ENCODE data around the gene USP30. TPM values are rescaled to one million over a fixed set of nuclear protein-coding genes. Genes with fewer than 3 reads are reported as not detected.

USP30 gene
- total and polyA plus RNA-seq, 10 of the 15 experiments (the other 5 are each of a cell fraction or from before 2014, with no cell fraction given) = 2.1 to 16.2 (median 6.4) TPM

DNA sequence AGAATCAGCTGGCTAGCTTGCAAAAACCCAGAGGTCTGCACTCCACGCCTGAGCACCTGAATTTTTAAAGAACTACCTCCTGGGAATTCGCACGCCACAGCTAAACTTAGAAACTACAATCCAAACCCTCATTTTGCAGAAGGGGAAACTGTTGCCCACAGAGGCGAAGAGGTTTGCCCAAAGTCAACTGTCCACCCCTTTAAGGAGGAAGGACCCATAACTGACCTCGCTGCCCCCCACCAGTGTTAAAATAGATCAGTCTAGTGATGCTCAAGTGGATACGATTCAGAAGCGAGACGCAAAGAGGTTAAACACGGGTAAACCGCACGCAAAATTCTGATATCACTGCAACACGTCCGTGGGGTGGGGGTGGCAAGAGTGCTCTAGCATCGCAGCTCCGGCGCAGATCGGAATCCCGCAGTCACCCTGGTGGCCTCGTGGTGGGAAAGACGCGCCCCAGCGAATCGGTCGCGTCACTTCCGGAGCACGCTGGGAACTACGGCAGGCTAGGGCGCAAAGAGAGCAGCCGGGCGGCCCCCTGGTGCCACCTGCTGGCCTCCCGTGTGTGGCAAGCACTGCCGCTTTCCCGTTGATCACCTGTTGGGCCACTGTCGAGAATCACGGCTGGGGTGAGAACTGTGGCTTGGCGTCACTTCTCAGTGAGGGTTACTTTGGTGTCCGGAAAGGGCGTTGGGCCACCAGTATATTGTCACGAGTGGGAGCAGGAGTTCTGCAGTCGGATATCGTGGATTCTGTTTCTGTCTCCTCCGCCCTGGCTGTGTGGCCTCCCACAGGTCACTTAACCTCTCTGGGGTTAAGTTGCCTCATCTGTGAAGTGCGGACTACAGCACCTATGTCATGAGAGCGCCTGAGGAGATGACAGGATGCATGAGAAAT lies 40.9 kb downstream of the USP30 start, which contains the start of gene ALKBH2 (continued):
- TF ChIP-seq ZNF622 (IDR thresholded peaks at IDR 0.05) (no peak), BRCA1 (IDR thresholded peaks at IDR 0.05; ENCODE audit: low read depth, low read length) (peak; percentile 75), NFYB (IDR thresholded peaks at IDR 0.05; ENCODE audit: insufficient read depth, low read depth, low read length) (no peak), MXI1 (IDR thresholded peaks at IDR 0.05; ENCODE audit: low read depth, low read length) (peak; percentile 95)
- TF ChIP-seq, protein P1, sequence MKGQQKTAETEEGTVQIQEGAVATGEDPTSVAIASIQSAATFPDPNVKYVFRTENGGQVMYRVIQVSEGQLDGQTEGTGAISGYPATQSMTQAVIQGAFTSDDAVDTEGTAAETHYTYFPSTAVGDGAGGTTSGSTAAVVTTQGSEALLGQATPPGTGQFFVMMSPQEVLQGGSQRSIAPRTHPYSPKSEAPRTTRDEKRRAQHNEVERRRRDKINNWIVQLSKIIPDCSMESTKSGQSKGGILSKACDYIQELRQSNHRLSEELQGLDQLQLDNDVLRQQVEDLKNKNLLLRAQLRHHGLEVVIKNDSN (IDR thresholded peaks at IDR 0.05; ENCODE audit: borderline replicate concordance, extremely low read length, insufficient read depth, low read depth, low read length) = peak; percentile 63

DNA sequence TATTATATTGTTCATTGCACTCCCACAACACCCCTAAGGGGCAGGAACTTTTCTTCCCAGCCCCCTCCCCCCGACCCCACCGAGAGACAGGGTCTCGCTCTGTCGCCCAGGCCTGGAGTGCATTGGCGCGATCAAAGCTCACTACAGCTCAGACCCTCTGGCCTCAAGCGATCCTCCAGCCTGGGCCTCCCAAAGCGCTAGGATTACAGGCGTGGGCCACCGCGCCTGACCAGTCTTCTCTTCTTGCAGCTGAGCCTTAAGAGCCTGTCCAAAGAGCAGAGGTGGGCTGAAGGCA lies 44.7 kb downstream of the USP30 start:
- WGBS (ENCODE audit: insufficient coverage, insufficient replicate concordance, low lambda C conversion rate, missing lambda C conversion rate) = 30% methylated on average over 11 of the region's 11 CpGs
- no TSS peak for BruUV-seq (replicated peaks)
- TF ChIP-seq, protein P2, sequence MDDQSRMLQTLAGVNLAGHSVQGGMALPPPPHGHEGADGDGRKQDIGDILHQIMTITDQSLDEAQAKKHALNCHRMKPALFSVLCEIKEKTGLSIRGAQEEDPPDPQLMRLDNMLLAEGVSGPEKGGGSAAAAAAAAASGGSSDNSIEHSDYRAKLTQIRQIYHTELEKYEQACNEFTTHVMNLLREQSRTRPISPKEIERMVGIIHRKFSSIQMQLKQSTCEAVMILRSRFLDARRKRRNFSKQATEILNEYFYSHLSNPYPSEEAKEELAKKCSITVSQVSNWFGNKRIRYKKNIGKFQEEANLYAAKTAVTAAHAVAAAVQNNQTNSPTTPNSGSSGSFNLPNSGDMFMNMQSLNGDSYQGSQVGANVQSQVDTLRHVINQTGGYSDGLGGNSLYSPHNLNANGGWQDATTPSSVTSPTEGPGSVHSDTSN (IDR thresholded peaks at IDR 0.05; ENCODE audit: insufficient replicate concordance, low read depth, low read length) = no peak
- TF ChIP-seq, protein P3, sequence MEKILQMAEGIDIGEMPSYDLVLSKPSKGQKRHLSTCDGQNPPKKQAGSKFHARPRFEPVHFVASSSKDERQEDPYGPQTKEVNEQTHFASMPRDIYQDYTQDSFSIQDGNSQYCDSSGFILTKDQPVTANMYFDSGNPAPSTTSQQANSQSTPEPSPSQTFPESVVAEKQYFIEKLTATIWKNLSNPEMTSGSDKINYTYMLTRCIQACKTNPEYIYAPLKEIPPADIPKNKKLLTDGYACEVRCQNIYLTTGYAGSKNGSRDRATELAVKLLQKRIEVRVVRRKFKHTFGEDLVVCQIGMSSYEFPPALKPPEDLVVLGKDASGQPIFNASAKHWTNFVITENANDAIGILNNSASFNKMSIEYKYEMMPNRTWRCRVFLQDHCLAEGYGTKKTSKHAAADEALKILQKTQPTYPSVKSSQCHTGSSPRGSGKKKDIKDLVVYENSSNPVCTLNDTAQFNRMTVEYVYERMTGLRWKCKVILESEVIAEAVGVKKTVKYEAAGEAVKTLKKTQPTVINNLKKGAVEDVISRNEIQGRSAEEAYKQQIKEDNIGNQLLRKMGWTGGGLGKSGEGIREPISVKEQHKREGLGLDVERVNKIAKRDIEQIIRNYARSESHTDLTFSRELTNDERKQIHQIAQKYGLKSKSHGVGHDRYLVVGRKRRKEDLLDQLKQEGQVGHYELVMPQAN (conservative IDR thresholded peaks at IDR 0.05) = no peak
- TF ChIP-seq, protein P4, sequence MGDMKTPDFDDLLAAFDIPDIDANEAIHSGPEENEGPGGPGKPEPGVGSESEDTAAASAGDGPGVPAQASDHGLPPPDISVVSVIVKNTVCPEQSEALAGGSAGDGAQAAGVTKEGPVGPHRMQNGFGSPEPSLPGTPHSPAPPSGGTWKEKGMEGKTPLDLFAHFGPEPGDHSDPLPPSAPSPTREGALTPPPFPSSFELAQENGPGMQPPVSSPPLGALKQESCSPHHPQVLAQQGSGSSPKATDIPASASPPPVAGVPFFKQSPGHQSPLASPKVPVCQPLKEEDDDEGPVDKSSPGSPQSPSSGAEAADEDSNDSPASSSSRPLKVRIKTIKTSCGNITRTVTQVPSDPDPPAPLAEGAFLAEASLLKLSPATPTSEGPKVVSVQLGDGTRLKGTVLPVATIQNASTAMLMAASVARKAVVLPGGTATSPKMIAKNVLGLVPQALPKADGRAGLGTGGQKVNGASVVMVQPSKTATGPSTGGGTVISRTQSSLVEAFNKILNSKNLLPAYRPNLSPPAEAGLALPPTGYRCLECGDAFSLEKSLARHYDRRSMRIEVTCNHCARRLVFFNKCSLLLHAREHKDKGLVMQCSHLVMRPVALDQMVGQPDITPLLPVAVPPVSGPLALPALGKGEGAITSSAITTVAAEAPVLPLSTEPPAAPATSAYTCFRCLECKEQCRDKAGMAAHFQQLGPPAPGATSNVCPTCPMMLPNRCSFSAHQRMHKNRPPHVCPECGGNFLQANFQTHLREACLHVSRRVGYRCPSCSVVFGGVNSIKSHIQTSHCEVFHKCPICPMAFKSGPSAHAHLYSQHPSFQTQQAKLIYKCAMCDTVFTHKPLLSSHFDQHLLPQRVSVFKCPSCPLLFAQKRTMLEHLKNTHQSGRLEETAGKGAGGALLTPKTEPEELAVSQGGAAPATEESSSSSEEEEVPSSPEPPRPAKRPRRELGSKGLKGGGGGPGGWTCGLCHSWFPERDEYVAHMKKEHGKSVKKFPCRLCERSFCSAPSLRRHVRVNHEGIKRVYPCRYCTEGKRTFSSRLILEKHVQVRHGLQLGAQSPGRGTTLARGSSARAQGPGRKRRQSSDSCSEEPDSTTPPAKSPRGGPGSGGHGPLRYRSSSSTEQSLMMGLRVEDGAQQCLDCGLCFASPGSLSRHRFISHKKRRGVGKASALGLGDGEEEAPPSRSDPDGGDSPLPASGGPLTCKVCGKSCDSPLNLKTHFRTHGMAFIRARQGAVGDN (IDR thresholded peaks at IDR 0.05) = no peak

More for the DNA sequence above, 44.7 kb downstream of the USP30 start:
- Histone ChIP-seq H3K27me3 (replicated peaks in 1 of 2; ENCODE audit: control insufficient read depth in 2 of 2, insufficient read depth in 2 of 2, low read length in 1 of 2) (no peaks in the 10 kb centered on the region), H4K20me1 (ENCODE audit: control insufficient read depth, insufficient read depth) (no peaks in the 10 kb centered on the region), H2AFZ (ENCODE audit: control insufficient read depth, low read depth, low read length) (peak overlapping the region; percentile 64), H3K4me1 (ENCODE audit: control insufficient read depth, insufficient read depth, low read length) (peaks cover 7% of the 10 kb centered on the region), H3K9me3 (replicated peaks; ENCODE audit: control insufficient read depth, insufficient read depth, low read length) (no peaks in the 10 kb centered on the region), H3K9ac (ENCODE audit: control insufficient read depth, insufficient read depth, low read length) (peak overlapping the region; percentile 43; the same call in 1 of the 2 replicates), H3K27ac (ENCODE audit: control insufficient read depth, insufficient read depth) (0 out of 2 replicates have a peak overlapping the region, but pooled peaks have one; percentile 6), H3K79me2 (ENCODE audit: control insufficient read depth, insufficient read depth, low read length) (peaks cover 27% of the 10 kb centered on the region), H3K36me3 (ENCODE audit: control insufficient read depth in 2 of 2, insufficient read depth in 2 of 2, low read length in 1 of 2) (peaks cover 2 to 5% of the 10 kb centered on the region in 2 experiments; a peak in 3 of 4 replicates), H3K4me2 (ENCODE audit: control insufficient read depth, insufficient read depth) (peak overlapping the region; percentile 77), H3K4me3 (peak overlapping the region; percentile 81)
- CTCF ChIA-PET = interaction anchor here (1.4 kb wide), 1 partner anchor 15 kb away, joined by 3 read pairs; no protein-coding TSS in a partner anchor
- intact Hi-C loops (cut with micrococcal nuclease; ENCODE audit: unreplicated experiment) (loop anchor here (10.0 kb wide), 1 partner anchor 462 kb away; the partner anchor contains the start of gene SELPLG), in situ Hi-C loops (cut with MboI) (loop anchor here (10.0 kb wide), 2 partner anchors 432 to 462 kb away; partner anchors contain the start of gene SELPLG)
- POLR2A ChIA-PET = interaction anchor here (0.6 kb wide), 1 partner anchor 278 kb away, joined by 3 read pairs; no protein-coding TSS in a partner anchor
- ATAC-seq = no peak
- RAD21 ChIA-PET (ENCODE audit: unreplicated experiment) = interaction anchor here (1.4 kb wide), 1 partner anchor 130 kb away, joined by 3 read pairs; no protein-coding TSS in a partner anchor
- DNase-seq (ENCODE audit: low read depth, low spot score) = no peak
- no peak for FAIRE-seq
- SMC1A ChIA-PET (ENCODE audit: uncharacterized antibody, unreplicated experiment) = no interaction called here

Data from GM12878 (cell line).